Renal cortical epithelial cell (primary cell): ENCODE measurements around the gene GSTA5. TPM values are rescaled to one million over a fixed set of nuclear protein-coding genes. Genes with fewer than 3 reads are reported as not detected.
"Not testable (repeated sequence)": the region's sequence is repeated elsewhere in the genome, so short reads cannot be mapped to it uniquely, and the experiment has no call there.

Source experiments
- DNase-seq: peaks from one replicate; pipeline ENCODE4 v3.0.0-alpha.2; 2011; ENCODE audit warnings: low read depth
- total RNA-seq: library from RNA; depleted of rRNA; stranded (reverse); fragments of >200 nt; gene quantifications from 2 replicates; pipeline ENCODE4 v1.2.3, GENCODE V29; 2014

Gene GSTA5
- total RNA-seq = not detected in 2 replicates

GRCh38 chr6:52840763-52841585, at the start of gene GSTA5:
TSS of gene GSTA5 (minus strand) at chr6:52840813.
- DNase-seq = peak; percentile 89

- DNase-seq = no peak
Observed at GRCh38 chr6:52890018-52890417, 49.4 kb upstream of the GSTA5 start.

DNA sequence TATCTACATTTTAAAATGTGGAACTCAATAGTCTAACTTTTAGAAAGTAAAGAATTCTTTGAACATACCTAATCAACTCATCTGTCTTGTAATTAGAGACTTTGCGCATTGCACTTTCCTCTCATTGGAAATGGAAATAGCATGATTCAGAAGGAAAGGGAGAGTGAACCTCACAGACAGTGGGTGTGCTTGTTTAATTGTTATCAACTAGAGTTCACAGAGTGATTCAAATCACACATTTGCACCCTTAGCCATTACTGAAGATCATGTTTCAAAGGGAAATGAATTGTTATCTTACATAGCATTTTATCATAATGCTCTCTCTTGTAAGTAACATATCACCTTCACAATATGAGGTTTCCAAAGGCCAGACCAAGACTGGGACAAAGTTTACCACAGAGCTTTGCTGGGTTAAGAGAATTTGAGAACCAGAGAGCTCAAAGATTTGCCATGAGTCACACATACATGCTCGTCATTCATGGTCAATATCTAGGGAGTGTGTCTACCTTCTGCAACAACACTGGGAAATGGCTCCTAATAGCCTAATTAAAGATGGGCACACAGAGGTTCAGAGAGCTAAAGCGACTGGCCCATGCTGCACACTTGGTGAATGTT, 47.4 kb upstream of the GSTA5 start:
- DNase-seq = peak; percentile 11

- peak; percentile 72 for DNase-seq
Observed at GRCh38 chr6:52881996-52882841, 41.6 kb upstream of the GSTA5 start.

GRCh38 chr6:52881662-52881995, 41.0 kb upstream of the GSTA5 start:
- DNase-seq = no peak

GRCh38 chr6:52877786-52878185, 37.2 kb upstream of the GSTA5 start:
- no peak for DNase-seq

DNA sequence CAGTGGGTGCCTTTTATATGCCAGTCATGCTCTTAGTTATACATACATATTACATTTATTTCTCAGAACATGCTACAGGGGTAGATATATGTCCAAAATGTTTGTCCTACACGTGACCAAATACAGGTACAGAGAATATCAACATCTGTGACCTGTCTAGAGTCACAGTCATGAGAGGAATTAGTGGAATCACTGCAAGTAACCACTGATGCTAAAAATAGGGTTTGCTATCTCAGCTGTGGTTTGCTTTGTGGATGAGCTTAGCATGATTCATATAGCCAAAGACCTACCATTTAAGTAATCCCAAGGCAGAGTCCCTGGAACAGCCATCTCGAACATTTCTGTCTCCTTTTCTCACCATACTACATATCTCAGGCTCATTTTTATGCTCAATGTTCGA, 36.6 kb upstream of the GSTA5 start:
- peak; percentile 76 for DNase-seq

GRCh38 chr6:52876056-52876787, 35.6 kb upstream of the GSTA5 start:
- DNase-seq = peak; percentile 19

GRCh38 chr6:52872031-52872430, 31.4 kb upstream of the GSTA5 start:
- DNase-seq = no peak

DNA sequence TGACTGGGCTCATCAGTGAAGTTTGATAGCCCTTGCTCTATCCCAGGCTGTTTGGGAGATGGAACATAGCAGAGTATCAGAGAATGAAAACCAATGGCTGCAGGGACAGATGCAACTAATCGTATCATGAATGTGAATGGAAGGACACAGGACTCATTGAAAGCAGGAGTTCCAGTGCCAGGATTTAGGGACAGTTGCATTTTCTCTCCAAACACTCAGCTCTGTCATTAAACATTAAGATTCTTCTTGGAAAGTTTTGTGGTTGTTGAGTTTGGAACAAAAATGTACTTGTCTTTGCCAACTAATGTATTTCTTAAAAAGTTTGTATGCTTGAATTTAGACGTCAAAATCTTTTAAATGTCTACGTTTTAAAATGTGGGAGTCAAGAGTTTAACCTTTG, 31.0 kb upstream of the GSTA5 start:
- DNase-seq = no peak

- DNase-seq = peak; percentile 48
Observed at GRCh38 chr6:52870335-52871091, 29.9 kb upstream of the GSTA5 start.

DNA sequence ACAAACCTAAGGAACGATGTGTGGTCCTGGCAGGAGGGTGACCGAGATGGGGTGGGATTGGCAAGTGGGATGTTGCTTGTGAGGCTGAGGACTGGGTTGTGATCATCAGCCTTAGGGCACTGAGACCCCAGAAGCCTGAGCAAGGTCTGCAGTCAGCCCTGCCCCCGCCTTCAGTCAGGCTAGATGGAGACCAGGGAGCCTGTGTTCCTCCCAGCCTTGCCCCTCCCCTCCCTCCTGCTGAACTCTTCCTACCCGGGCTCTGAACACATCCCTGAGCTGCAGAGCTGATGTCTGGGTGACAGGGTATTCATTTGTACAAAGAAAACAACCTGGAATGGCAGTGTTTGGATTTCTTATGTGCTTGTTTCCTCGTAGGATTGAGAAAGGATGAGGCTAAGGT, 28.3 kb upstream of the GSTA5 start:
- DNase-seq = not testable (repeated sequence)

GRCh38 chr6:52868240-52868639, 27.6 kb upstream of the GSTA5 start:
- no peak for DNase-seq

DNA sequence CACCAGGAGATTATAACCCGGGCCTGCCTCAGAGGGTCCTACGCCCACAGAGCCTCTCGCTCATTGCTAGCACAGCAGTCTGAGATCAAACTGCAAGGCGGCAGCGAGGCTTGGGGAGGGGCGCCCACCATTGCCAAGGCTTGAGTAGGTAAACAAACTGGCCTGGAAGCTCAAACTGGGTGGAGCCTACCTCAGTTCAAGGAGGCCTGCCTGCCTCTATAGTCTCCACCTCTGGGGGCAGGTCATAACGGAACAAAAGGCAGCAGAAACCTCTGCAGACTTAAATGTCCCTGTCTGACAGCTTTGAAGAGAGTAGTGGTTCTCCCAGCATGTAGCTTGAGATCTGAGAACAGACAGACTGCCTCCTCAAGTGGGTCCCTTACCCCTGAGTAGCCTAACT, 20.5 kb upstream of the GSTA5 start:
- DNase-seq = not testable (repeated sequence)

DNA sequence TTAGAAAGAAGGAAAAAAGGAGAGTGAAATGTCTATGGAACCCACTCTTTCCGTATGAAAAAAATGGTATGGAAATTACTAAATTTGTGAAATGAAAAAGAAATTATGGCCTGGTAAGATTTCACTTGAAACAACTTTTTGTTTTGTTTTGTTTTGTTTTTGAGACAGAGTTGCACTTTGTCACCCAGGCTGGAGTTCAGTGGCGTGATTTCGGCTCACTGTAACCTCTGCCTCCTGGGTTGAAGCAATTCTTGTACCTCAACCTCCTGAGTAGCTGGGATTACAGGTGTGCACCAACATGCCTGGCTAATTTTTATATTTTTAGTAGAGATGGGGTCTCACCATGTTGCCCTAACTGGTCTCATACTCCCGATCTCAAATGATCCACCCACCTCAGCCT, 17.8 kb upstream of the GSTA5 start:
- DNase-seq = no peak

DNA sequence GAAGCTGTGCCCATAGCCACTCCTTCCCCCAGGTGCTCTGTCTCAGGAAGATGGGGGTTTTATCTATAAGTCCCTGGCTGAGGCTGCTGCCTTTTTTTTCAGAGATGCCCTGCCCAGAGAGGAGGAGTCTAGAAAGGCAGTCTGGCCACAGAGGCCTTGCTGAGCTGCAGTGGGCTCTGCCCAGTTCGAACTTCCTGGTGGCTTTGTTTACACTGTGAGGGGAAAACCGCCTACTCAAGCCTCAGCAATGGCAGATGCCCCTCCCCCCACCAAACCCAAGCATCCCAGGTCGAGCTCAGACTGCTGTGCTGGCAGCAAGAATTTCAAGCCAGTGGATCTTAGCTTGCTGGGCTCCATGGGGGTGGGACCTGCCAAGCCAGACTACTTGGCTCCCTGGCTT, 15.5 kb upstream of the GSTA5 start:
- DNase-seq = peak; percentile 58

- DNase-seq = no peak
Observed at GRCh38 chr6:52849137-52849536, 8.5 kb upstream of the GSTA5 start.

DNA sequence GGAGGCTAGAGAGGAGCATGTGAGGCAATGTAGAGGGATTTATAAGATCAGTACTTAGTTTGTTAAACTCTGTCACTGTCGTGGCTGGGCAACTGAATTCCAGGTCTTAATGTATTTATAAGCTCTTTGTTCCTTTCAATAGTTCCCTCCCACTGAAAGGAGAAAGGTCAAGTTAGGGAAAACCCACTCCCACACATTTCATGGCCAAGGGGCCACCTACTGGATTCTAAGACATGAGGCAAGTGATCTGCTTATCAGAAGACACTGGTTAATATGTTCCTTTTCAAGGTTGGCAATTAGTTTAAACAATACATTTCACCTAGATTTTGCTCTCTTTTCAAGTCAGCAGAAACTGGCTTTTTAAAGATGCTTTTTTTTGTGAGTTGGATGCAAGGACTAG, 5.4 kb upstream of the GSTA5 start:
- no peak for DNase-seq

- no peak for DNase-seq
Observed at GRCh38 chr6:52843605-52844004, 3.0 kb upstream of the GSTA5 start.

- DNase-seq = peak; percentile 66
Observed at GRCh38 chr6:52839124-52840055, 1.2 kb downstream of the GSTA5 start.
